NOMO-1 (cell line): ENCODE data around the gene ATM.
"Not testable (repeated sequence)": the region's sequence is repeated elsewhere in the genome, so short reads cannot be mapped to it uniquely, and the experiment has no call there.

Experiments
- DNase-seq, 2 experiments: peaks; one replicate each; lab custom pipeline; 2025; ENCODE audit not compliant: unreplicated experiment in 2 of 2; lab: John Stamatoyannopoulos, UW

Gene ATM

DNA sequence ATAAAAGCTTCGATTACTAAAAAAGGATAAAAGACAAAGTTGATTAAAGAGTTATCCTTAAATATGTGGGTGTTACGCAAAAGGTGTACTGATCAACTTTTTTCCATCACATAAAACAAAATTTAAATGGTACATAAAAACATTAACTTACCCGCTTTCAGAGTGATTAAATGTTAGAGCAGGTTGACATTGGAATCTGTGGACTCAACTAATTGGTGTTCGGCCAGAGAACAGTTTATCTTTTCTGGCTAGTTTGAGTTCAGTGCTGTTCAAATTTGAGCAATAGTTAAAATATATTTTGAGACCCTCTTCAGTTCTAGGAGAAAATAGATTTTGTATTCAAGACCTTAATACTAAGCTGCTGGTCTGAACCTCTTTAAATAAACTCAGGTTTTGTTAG is 56.1 kb downstream of the ATM start:
- no peak for DNase-seq

GRCh38 chr11:108286370-108286769 is 63.5 kb downstream of the ATM start:
- DNase-seq: no peak

DNA sequence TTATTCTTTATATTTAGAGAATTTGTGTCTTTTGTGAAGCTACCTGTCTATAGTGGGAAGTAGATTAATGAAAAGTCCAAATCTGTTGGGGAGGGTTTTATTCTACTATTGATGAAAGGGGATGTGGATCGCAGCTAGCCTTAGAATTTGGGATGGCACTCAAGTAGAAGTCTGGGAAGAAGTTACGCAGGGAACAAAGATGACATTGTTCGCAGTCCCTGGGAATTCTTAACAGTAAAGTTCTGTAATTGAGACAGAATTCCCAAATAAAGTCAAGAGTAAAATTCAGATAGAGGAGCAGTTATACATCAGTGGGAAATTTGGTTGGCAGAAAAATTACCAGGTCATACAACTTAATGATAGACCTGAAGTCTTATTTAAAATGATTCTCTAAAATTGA is 64.1 kb downstream of the ATM start:
- no peak for DNase-seq

- DNase-seq: not testable (repeated sequence)
These were observed 66.2 kb downstream of the ATM start for GRCh38 chr11:108289066-108289465.

- DNase-seq: no peak
These were observed 66.8 kb downstream of the ATM start for GRCh38 chr11:108289699-108290098.

- DNase-seq: no peak
These were observed 70.4 kb downstream of the ATM start for GRCh38 chr11:108293229-108293628.

DNA sequence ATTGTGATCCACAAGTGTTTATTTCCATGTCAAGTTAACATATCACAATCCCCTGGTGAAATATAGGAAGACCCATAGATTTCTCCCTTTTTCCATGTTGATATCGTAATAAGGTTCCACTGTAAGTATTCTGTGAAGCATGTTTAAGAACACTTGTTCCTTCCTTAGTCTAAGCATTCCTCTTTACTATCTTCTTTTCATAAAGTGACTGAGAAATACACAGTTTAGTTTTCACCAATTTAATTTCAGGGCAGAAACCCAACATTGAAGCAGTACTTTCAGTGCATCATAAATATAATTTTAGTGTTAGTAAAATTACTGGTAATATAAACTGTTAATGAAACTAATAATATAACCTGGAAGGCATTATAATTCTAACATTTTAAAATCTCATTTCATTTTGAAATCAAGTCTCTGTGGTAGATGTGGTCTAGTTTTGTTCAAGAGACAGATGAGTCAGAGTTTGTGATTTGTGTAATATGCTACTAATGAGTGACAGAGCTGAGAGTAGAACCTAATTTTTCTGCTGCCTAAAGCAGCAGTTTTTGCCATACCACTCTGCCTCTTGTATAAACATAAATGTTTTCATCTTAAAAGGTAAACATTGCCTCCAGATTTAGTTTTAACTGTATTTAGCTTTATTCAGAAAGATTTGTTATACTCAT is 79.4 kb downstream of the ATM start:
- no peak for DNase-seq

GRCh38 chr11:108307751-108308150 is 84.9 kb downstream of the ATM start:
- DNase-seq: no peak

DNA sequence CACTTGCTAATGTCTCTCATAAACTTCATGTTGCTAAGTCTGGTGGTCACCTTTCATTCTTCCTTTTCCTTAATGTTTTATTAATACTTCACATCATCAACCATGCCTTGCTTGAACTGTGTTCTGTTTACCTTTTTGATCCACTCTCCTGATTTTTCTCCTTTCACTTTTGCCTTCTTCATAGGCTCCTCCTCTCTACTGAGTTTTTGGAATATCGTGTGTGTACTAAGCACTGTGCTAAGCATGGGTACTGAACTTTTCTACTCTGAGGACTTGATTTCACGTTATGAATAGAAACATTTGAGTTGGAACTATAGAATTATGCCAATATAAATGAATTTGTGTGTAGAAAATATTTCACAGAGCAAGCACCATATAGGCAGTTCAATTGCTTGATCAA is 90.6 kb downstream of the ATM start:
- no peak for DNase-seq

DNA sequence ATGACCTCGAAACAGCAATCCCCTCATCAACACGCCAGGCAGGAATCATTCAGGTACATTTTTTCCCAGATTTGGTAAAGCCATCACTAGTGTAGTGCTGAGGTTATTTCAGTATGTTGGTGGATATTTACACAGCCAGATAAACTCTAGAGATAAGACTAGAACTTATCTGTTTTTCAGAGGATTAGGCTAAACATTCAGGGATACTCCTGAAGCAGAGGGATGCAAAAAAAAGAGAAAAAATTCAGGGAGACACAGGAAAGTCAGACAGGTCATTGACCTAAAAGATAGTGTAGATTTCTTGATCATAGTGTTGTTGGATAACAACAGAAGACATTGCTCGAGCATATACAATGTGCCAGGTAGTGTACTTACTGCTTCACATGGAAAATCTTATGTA is 93.2 kb downstream of the ATM start:
- no peak for DNase-seq

DNA sequence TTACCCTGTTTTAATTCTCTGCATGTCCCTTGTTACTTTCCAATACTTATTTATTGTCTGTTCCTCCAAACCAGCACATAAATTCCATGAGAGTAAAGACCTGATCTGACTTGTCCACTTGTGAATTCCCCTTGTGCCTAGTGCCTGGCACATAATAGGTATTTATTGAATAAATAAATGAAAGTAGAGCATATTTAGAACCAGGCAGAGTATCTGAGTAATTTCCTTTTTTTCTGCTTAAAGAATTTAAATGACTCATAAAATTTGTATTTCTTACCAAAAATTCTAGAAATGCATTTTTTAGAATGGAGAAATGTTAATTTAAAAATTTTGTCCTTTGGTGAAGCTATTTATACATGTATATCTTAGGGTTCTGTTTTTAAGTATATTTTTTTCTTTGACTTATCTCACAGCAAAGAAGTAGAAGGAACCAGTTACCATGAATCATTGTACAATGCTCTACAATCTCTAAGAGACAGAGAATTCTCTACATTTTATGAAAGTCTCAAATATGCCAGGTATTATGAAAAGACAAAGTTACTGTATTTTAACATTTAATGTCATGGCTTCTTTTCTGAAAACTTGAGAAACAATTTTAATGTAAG is 96.8 kb downstream of the ATM start:
- no peak for DNase-seq

DNA sequence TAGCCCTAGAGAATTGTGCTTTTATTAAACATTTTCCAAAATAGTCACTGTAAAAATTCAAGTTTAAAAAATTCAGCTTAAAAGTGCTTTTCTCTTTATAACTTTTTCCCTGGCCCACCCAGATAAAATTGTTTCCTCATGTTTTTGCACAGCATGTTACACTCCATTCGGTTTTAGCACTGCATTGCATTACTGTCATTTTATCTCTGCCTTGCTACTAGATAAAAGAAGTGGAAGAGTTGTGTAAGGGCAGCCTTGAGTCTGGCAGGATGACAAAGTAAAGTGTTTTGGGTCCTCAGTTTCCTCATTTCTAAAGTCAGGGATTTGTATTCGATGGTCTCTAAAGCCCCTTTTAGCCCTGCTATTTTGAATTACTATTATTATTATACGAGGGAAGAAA is 99.8 kb downstream of the ATM start:
- no peak for DNase-seq

DNA sequence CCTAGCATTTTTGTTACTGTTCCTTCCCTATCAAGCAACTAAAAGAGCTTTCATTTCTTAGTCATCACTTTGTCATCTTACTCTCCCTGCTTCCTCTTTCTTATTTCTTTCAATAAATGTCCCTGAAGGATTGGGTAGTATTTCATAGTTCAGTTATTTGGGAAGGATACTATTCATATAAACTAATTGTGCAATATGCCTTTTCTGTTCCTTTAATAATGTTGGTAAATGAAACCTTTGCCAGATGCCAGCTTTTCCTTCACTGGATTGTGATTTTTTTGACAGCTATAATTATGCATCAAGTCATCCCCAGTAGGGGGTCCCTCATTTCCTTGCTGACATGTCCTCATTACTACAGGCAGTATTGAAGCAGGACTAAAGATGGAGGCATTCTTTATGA is 101.7 kb downstream of the ATM start:
- peak in 1 of 2 experiments; percentile 16 for DNase-seq

DNA sequence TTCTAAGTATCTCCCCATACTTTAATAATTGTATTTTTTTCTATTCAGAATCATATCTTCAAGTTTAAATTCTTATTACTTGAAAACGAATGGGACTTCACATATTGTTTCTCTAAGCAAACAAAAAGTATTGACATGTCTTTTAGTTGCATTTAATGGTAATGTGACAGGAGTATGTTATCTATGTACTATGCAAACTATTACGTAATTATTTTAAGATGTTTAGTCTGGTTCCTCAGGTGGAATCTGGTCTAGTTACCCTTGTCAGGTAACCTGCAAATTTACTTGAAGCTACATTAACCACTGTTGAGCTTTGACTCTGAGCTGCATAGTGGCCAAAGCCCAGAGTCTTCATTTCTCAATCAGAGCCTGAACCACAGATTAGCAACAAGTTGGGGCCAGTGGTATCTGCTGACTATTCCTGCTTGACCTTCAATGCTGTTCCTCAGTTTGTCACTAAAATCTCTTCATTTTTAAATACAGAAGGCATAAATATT is 110.6 kb downstream of the ATM start:
- DNase-seq: no peak

DNA sequence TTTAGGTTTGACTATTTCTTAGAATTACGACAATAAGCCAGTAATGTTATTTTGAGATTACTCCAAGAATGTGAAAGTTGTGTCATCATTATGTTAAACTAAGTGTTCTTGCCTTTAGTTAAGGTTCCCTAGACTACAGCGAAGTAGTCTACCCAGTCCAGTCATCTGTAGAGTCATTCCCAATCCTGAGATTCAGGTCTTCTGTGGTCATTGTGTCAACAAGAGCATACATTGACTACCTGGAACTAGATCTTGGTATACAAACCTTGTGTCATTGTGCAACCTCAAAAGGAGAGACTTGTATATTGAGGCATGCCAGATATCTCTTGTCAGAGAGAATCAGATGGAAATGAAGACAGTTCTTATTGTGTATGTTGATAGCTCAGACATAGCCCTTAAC is 115.9 kb downstream of the ATM start:
- no peak for DNase-seq

DNA sequence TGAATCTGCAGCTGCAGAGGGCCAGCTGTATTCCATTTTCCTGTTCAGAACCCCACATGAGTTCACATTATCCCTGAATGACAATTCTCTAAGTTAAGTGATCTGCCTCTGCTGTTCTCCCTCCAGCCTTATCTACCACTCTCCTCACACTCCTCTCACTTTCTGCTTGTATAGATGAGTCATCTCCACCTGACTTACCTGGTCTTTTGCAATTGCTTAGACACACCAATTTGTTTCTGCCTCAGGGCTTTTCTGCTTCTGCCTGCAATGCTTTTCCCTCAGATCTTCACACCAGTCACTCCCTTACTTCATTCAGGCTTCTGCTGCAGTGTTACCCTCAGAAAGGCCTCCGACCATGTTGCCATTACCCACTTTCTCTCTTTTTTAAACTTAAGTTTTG is 118.1 kb downstream of the ATM start:
- no peak for DNase-seq

- DNase-seq: no peak
These were observed 118.8 kb downstream of the ATM start for GRCh38 chr11:108341654-108342053.

DNA sequence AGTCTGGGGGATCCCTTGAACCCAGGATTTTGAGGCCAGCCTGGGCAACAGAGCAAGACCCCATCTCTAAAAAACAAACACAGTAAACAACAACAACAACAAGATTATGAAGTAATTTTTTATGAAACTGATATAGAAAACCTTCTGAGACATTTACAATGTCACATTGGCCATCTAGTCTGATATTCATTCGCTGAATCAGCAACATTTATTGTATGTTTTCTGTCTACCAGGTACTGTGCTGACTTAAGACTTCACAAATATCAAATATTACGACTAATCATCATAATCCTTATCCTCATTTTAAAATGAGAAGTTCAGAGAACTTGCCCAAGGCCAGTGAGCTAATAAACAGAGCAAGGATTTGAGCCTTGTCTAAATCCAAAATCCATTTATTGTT is 120.8 kb downstream of the ATM start:
- DNase-seq: no peak

DNA sequence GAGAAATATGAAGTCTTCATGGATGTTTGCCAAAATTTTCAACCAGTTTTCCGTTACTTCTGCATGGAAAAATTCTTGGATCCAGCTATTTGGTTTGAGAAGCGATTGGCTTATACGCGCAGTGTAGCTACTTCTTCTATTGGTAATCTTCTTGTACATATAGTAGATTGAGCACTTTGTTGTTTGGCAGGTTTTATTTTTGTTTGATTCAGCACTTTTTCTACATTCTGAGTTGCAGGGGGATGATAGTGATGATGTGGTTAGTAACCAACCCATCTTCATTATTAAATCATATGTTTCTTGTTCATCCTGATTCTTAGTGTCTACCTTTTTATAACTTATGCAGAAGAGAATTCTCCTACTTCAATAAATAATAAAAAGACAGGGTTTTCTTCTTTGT is 122.9 kb downstream of the ATM start:
- DNase-seq: no peak

GRCh38 chr11:108346451-108346850 is 123.6 kb downstream of the ATM start:
- no peak for DNase-seq

GRCh38 chr11:108351468-108351867 is 128.6 kb downstream of the ATM start:
- DNase-seq: no peak

DNA sequence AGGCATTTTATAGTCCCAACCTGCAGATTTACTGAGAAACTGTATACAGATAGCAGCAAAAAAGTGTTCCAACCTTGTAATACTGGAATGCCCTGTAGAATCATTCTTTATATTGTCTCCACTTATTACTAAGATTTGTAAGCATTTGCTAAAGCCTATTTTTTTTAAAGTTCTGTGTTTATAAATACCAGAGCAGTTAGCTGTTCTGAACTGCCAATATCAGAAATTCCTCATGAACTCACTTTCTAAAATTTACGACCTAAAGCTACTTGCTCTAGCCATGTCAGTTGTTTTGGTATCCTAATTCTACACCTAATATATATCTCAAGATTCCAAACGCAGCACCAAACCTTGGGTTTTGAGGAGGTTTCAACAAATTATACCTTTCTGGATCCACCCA is 141.3 kb downstream of the ATM start:
- DNase-seq: no peak

GRCh38 chr11:108368134-108368533 is 145.3 kb downstream of the ATM start:
- DNase-seq: no peak
